Psoas muscle (tissue), 8 donors: ENCODE data around the gene SMC4. TPM values are rescaled to one million over a fixed set of nuclear protein-coding genes. Genes with fewer than 3 reads are reported as not detected.

Source experiments
- ATAC-seq, 4 donors: fragments of 200-7000 bp; cut with Tn5 transposase; one replicate each; pipeline ENCODE4 v1.9.1; 2020; ENCODE audit warnings: moderate library complexity in 3 of 4, mild to moderate bottlenecking in 2 of 4
- DNase-seq, 2 donors: peaks; one replicate each; pipeline ENCODE4 v3.0.0-alpha.2; 2020
- H3K27ac ChIP-seq: fragments of 200-600 bp; one replicate; pipeline ENCODE4 v1.8.0; 2022
- H3K27me3 ChIP-seq, 3 donors: fragments of 200-600 bp in 1 of 3; one replicate each; pipeline versions ENCODE4 v1.6.1 to v1.8.0; 2013 to 2022; ENCODE audit warnings: low read length in 2 of 3, mild to moderate bottlenecking in 2 of 3, moderate library complexity in 1 of 3; ENCODE audit not compliant: insufficient read depth in 3 of 3
- H3K36me3 ChIP-seq, 2 donors: fragments of 200-600 bp in 1 of 2; one replicate each; pipeline versions ENCODE4 v1.6.1 to v1.8.0; 2013 to 2022; ENCODE audit warnings: low read depth in 1 of 2, mild to moderate bottlenecking in 1 of 2, moderate library complexity in 1 of 2; ENCODE audit not compliant: insufficient read depth in 1 of 2
- H3K4me1 ChIP-seq: fragments of 200-600 bp; one replicate; pipeline ENCODE4 v1.8.0; 2022
- H3K4me3 ChIP-seq: fragments of 200-600 bp; one replicate; pipeline ENCODE4 v1.8.0; 2022; ENCODE audit warnings: mild to moderate bottlenecking
- H3K9me3 ChIP-seq: fragments of 200-600 bp; one replicate; pipeline ENCODE4 v1.8.0; 2022
- CTCF ChIP-seq: fragments of 200-600 bp; IDR thresholded peaks from one replicate; pipeline ENCODE4 v1.8.0; 2022; ENCODE audit warnings: antibody characterized with exemption
- WGBS, 3 donors: extraction: QIAGEN DNeasy Blood & Tissue Kit; methylation state at CpG; one replicate each; pipeline versions ENCODE4 v1.1.6 to v1.1.7; 2013; 5-methylcytosine and 5-hydroxymethylcytosine counted together
- intact Hi-C, 2 donors: fragments of 100-400 bp; cut with DNase I; formaldehyde crosslinking; loops; one replicate each; pipeline versions ENCODE4 v1.11.0 to v1.14.2; 2022
- polyA plus RNA-seq, 3 donors: library from polyadenylated mRNA; stranded (reverse); fragments of 200-250 nt; gene quantifications; one replicate each; pipeline ENCODE4 v1.2.3, GENCODE V29; 2013
- total RNA-seq, 4 donors: library from RNA; stranded (reverse); fragmentation: NEBNext Ultra II Directional in 2 of 4; extraction: Animal tissue kit (Norgen Biotek cat#: 25700) in 2 of 4; gene quantifications; one replicate each; pipeline versions ENCODE4 v1.2.1 to v1.2.4, GENCODE V29; 2021 to 2023
- donor health status: healthy with polysubstance abuse.
- donor health status: DM: no; HTN: no; CAD: no; lungs with moderate emphysema.
- donor health status: Bipolar disorder and iron deficiency.
- donor health status: healthy.
- donor health status: DM: yes; HTN: yes; CAD: no.
- donor health status: DM: no; HTN: no; CAD: no.
- donor health status: DM: no; HTN: no; CAD: no.
- donor health status: DM: yes; HTN: yes; CAD: no.

SMC4 gene
- total and polyA plus RNA-seq, 7 donors = 6.9 to 17.3 (median 8.6) TPM

- no peak for TF ChIP-seq CTCF
- H3K4me1 ChIP-seq = no peaks in the 10 kb centered on the region
- intact Hi-C loops = loop anchor here (2.0 to 5.0 kb wide), 3 partner anchors 250 to 380 kb away; no protein-coding TSS in a partner anchor
- H3K36me3 ChIP-seq = peaks cover 3 to 30% of the 10 kb centered on the region in 2 donors
- ATAC-seq (no peak), DNase-seq (no peak)
- no peaks in the 10 kb centered on the region for H3K9me3 ChIP-seq
- 16 to 75% (median 32%) methylated on average over 1 of the region's 1 CpG for WGBS, 3 donors
- no peaks in the 10 kb centered on the region for H3K27me3 ChIP-seq
- H3K4me3 ChIP-seq = no peak overlapping the region
- no peak overlapping the region for H3K27ac ChIP-seq
Measured at GRCh38 chr3:160412477-160412876, 13.0 kb downstream of the SMC4 start.

GRCh38 chr3:160413613-160414248 lies 14.3 kb downstream of the SMC4 start:
- ATAC-seq (peak; percentile 73 to 83 (median 78)), DNase-seq (peak in 1 of 2 donors; percentile 44)
- Histone ChIP-seq H3K9me3 (no peaks in the 10 kb centered on the region), H3K4me3 (no peak overlapping the region), H3K27me3 (no peaks in the 10 kb centered on the region), H3K27ac (no peak overlapping the region), H3K36me3 (peaks cover 3 to 42% of the 10 kb centered on the region in 2 donors), H3K4me1 (no peaks in the 10 kb centered on the region)
- intact Hi-C loops = loop anchor here (2.0 to 5.0 kb wide), 3 partner anchors 251 to 381 kb away; no protein-coding TSS in a partner anchor
- TF ChIP-seq CTCF = peak; percentile 86
- 36 to 39% (median 37%) methylated on average over 3 of the region's 3 CpGs for WGBS, 3 donors

DNA sequence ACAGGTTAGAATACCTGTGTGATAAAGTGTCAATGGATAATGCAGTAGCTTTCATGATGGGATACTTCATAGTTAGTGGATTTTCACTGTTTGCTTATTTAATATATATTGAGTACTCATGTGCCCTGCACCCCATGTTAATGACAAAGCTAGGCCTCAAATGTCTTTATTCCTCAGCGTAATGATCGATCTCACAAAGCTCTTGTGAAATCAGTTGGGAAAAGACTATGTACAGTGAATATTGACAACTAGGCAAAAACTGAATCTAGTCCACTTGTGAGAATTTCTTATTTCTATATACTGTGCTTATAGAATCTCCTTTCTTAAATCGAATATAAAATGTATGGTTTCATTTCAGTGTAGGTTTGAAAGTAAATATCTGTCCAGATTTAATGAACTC lies 17.9 kb downstream of the SMC4 start:
- H3K36me3 ChIP-seq = peaks cover 3 to 68% of the 10 kb centered on the region in 2 donors
- H3K4me3 ChIP-seq = no peak overlapping the region
- H3K27me3 ChIP-seq = no peaks in the 10 kb centered on the region
- ATAC-seq (no peak), DNase-seq (no peak)
- no peaks in the 10 kb centered on the region for H3K9me3 ChIP-seq
- no peaks in the 10 kb centered on the region for H3K4me1 ChIP-seq
- WGBS, 3 donors = 62 to 85% (median 77%) methylated on average over 3 of the region's 3 CpGs
- TF ChIP-seq CTCF = no peak
- H3K27ac ChIP-seq = no peak overlapping the region
- intact Hi-C loops = no loop called here

DNA sequence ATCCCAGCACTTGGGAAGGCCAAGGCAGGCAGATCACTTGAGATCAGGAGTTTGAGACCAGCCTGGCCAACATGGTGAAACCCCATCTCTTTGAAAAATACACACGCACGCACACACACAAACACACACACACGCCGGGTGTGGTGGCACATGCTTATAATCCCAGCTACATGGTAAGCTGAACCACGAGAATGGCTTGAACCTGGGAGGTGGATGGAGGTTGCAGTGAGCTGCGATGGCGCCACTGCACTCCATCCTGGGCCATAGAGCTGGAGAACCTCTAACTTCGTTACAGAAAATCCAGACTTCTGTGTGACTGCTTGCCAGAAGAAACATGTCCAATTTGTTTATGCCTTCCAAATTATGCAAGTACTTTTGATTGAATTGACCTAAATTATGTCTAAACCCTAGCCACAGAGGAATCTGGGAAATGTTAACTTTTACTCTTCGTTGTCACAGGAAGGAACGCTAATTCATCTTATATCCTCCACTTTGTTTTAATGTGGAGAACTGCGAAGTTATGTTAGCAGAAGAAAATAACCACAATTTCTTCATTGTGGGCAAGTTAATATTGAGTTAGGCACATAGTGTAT lies 28.5 kb downstream of the SMC4 start:
- 95 to 96% (median 95%) methylated on average over 11 of the region's 11 CpGs for WGBS, 3 donors

More for the DNA sequence above, 28.5 kb downstream of the SMC4 start:
- Histone ChIP-seq H3K36me3 (peaks cover 17 to 93% of the 10 kb centered on the region in 2 donors), H3K27me3 (no peaks in the 10 kb centered on the region), H3K4me3 (no peak overlapping the region), H3K27ac (no peak overlapping the region), H3K9me3 (no peaks in the 10 kb centered on the region), H3K4me1 (no peaks in the 10 kb centered on the region)
- ATAC-seq (no peak), DNase-seq (no peak)
- TF ChIP-seq CTCF = no peak
- intact Hi-C loops = no loop called here
